GM12878 (cell line): ENCODE measurements around the gene UTP4. TPM values are rescaled to one million over a fixed set of nuclear protein-coding genes. Genes with fewer than 3 reads are reported as not detected.

Experiments
- ATAC-seq: fragments of 200-7000 bp; cut with Tn5 transposase; 3 replicates; pipeline ENCODE4 v1.9.1; 2020; ENCODE audit warnings: mild to moderate bottlenecking, moderate library complexity
- BruUV-seq: library from RNA; stranded (reverse); fragments of 400-500 nt; replicated peaks from 2 replicates; lab custom pipeline; 2021; lab: Mats Ljungman, UMichigan
- CTCF ChIA-PET: fragments of 300-600 bp; sonication (Branson Sonifier 250); formaldehyde crosslinking; extraction: SDS; loops from one replicate; lab custom pipeline; 2021; ENCODE audit warnings: inconsistent platforms; lab: Yijun Ruan, JAX
- POLR2A ChIA-PET: fragments of 350-600 bp; formaldehyde crosslinking; extraction: SDS; loops from one replicate; lab custom pipeline; 2021; ENCODE audit warnings: inconsistent platforms; lab: Charles Lee
- RAD21 ChIA-PET: fragments of 300-600 bp; sonication (Branson Sonifier 250); formaldehyde crosslinking; loops from one replicate; lab custom pipeline; 2023; ENCODE audit warnings: antibody characterized with exemption; ENCODE audit not compliant: unreplicated experiment; lab: Charles Lee
- SMC1A ChIA-PET: fragments of 300-600 bp; sonication (Branson Sonifier 250); formaldehyde crosslinking; loops from one replicate; lab custom pipeline; 2023; ENCODE audit not compliant: unreplicated experiment, uncharacterized antibody; lab: Charles Lee
- DNase-seq: peaks from one replicate; pipeline ENCODE4 v3.0.0-alpha.2; 2011; ENCODE audit warnings: low read depth, low spot score
- FAIRE-seq: peaks from 3 replicates; lab custom pipeline; 2011; peaks lifted over from hg19 to GRCh38; lab: Jason Lieb, UNC
- H2AFZ ChIP-seq: 2 replicates; pipeline ENCODE4 v1.6.0; 2011; ENCODE audit warnings: low read depth, low read length, control low read depth; ENCODE audit not compliant: control insufficient read depth
- H3K27ac ChIP-seq: 2 replicates; pipeline ENCODE4 v1.5.1; 2011; ENCODE audit warnings: control low read depth; ENCODE audit not compliant: control insufficient read depth, insufficient read depth
- H3K27me3 ChIP-seq, 2 experiments: replicated peaks in 1 of 2; 2 replicates each; pipeline versions ENCODE4 v1.6.0 to v1.6.1; 2011; ENCODE audit warnings: low read length in 1 of 2; ENCODE audit not compliant: control insufficient read depth in 2 of 2, insufficient read depth in 2 of 2
- H3K36me3 ChIP-seq, 2 experiments: 2 replicates each; pipeline ENCODE4 v1.5.1; 2011; ENCODE audit warnings: low read length in 1 of 2; ENCODE audit not compliant: control insufficient read depth in 2 of 2, insufficient read depth in 2 of 2
- H3K4me1 ChIP-seq: 2 replicates; pipeline ENCODE4 v1.6.1; 2011; ENCODE audit warnings: mild to moderate bottlenecking, low read length, moderate library complexity, mixed read lengths; ENCODE audit not compliant: control insufficient read depth, insufficient read depth
- H3K4me2 ChIP-seq: 2 replicates; pipeline ENCODE4 v1.6.0; 2011; ENCODE audit warnings: control low read depth; ENCODE audit not compliant: control insufficient read depth, insufficient read depth
- H3K4me3 ChIP-seq: fragments of 200-600 bp; sonication (generic); 2 replicates; pipeline ENCODE4 v1.5.1; 2016
- H3K79me2 ChIP-seq: 2 replicates; pipeline ENCODE4 v1.6.0; 2011; ENCODE audit warnings: low read length; ENCODE audit not compliant: control insufficient read depth, insufficient read depth
- H3K9ac ChIP-seq: 2 replicates; pipeline ENCODE4 v1.8.0; 2011; ENCODE audit warnings: low read length, control low read depth, mixed read lengths; ENCODE audit not compliant: control insufficient read depth, insufficient read depth
- H3K9me3 ChIP-seq: replicated peaks from 3 replicates; pipeline ENCODE4 v1.5.1; 2011; ENCODE audit warnings: mild to moderate bottlenecking, low read length; ENCODE audit not compliant: control insufficient read depth, insufficient read depth
- H4K20me1 ChIP-seq: 2 replicates; pipeline ENCODE4 v1.6.0; 2011; ENCODE audit not compliant: control insufficient read depth, insufficient read depth
- BCL11A ChIP-seq: IDR thresholded peaks from 2 replicates; pipeline ENCODE4 v1.6.1; 2011; ENCODE audit warnings: low read depth, low read length
- BRCA1 ChIP-seq: IDR thresholded peaks from 2 replicates; pipeline ENCODE4 v1.6.1; 2011; ENCODE audit warnings: low read depth, low read length, improper control_type of control experiment
- CREM ChIP-seq: IDR thresholded peaks from 2 replicates; pipeline ENCODE4 v1.6.1; 2014; ENCODE audit warnings: antibody characterized with exemption, low read depth
- FOXK2 ChIP-seq: fragments of 450-650 bp; IDR thresholded peaks from 2 replicates; pipeline ENCODE4 v1.6.1; 2017; ENCODE audit warnings: mild to moderate bottlenecking, moderate library complexity
- MXI1 ChIP-seq: fragments of 150-350 bp; IDR thresholded peaks from 2 replicates; pipeline ENCODE4 v1.6.1; 2011; ENCODE audit warnings: low read depth, mild to moderate bottlenecking, inconsistent platforms, low read length, improper control_type of control experiment
- RB1 ChIP-seq: fragments of 450-650 bp; formaldehyde crosslinking; IDR thresholded peaks from 2 replicates; pipeline ENCODE4 v1.6.1; 2017; ENCODE audit warnings: mild to moderate bottlenecking, borderline replicate concordance
- SIX5 ChIP-seq: IDR thresholded peaks from 2 replicates; pipeline ENCODE4 v1.6.1; 2011; ENCODE audit warnings: mild to moderate bottlenecking, low read depth, low read length, moderate library complexity; ENCODE audit not compliant: severe bottlenecking
- SMARCA5 ChIP-seq: fragments of 450-650 bp; IDR thresholded peaks from 2 replicates; pipeline ENCODE4 v1.6.1; 2017; ENCODE audit warnings: mild to moderate bottlenecking
- SP1 ChIP-seq: IDR thresholded peaks from one replicate; pipeline ENCODE4 v1.6.1; 2011; ENCODE audit warnings: low read depth, low read length
- TCF7 ChIP-seq: IDR thresholded peaks from 2 replicates; pipeline ENCODE4 v1.6.1; 2014; ENCODE audit warnings: antibody characterized with exemption, borderline replicate concordance
- WGBS: methylation state at CpG from one replicate; pipeline ENCODE4 v1.1.6; 2016; ENCODE audit warnings: low lambda C conversion rate; ENCODE audit not compliant: insufficient replicate concordance, insufficient coverage; ENCODE audit errors: missing lambda C conversion rate; 5-methylcytosine and 5-hydroxymethylcytosine counted together
- in situ Hi-C: fragments of 300-500 bp; cut with MboI; formaldehyde crosslinking; loops from 9 replicates; pipeline ENCODE4 v1.14.3; 2018; ENCODE audit warnings: mixed read lengths
- intact Hi-C: fragments of 100-400 bp; cut with micrococcal nuclease; formaldehyde crosslinking; loops from one replicate; pipeline ENCODE4 v1.14.2; 2022; ENCODE audit not compliant: unreplicated experiment
- polyA plus RNA-seq, 11 experiments: library from polyadenylated mRNA; depleted of rRNA in 4 of 11; unstranded in 6 of 11; stranded (reverse) in 5 of 11; fragments of >200 nt; fragmentation: Nextera tagmentation in 4 of 11; fragmentation: Illumina TruSeq in 1 of 11; extraction: Ambion mirVana in 4 of 11; extraction: Trizol in 1 of 11; gene quantifications; 1 replicate in 1 of 11; 2 replicates in 10 of 11; pipeline versions ENCODE4 v1.2.1 to v1.2.3, GENCODE V29; 2011 to 2016; ENCODE audit warnings: inconsistent platforms in 2 of 11, missing spikeins in 2 of 11, low read depth in 1 of 11
- total RNA-seq, 4 experiments: library from RNA; depleted of rRNA in 3 of 4; stranded (reverse); fragments of >200 nt in 3 of 4; fragmentation: Illumina TruSeq in 1 of 4; extraction: Trizol in 1 of 4; gene quantifications; 2 replicates each; pipeline versions ENCODE4 v1.2.1 to v1.2.3, GENCODE V29; 2013 to 2021
- TF ChIP-seq, protein P1 (sequence below): IDR thresholded peaks from 2 replicates; pipeline ENCODE4 v1.6.1; 2011; ENCODE audit warnings: borderline replicate concordance, low read depth, mild to moderate bottlenecking, moderate library complexity, low read length; ENCODE audit not compliant: insufficient read depth, poor library complexity, severe bottlenecking
- TF ChIP-seq, protein P2 (sequence below): fragments of 150-350 bp; IDR thresholded peaks from 2 replicates; pipeline ENCODE4 v1.6.1; 2016; ENCODE audit warnings: low read depth, low read length

Gene UTP4
- total and polyA plus RNA-seq, 10 of the 15 experiments (the other 5 are each of a cell fraction or from before 2014, with no cell fraction given): 32.5 to 131 (median 84.0) TPM

DNA sequence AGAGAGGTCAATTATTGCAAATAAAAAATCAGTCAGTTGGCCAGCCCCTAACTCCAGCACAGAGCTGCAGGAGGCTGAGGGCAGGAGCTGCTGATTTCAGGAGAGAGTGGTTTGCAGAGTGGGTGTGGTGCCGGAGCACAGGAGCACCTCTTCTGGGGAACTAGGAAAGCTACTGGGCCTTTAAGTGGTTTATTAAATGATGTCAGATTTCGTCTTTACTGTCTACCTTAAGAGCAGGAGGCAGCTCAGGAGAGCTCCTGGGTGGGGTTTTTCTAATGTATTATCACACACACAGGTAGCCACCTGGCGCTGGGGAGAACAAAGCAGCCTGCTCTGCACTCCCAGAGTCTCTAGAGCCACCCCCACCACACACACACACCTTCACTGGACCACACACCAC, 38.5 kb upstream of the UTP4 start:
- intact Hi-C loops (no loop called here), in situ Hi-C loops (no loop called here)
- FAIRE-seq (no peak), ATAC-seq (peak; percentile 46), DNase-seq (no peak)
- Histone ChIP-seq H3K4me2 (no peak overlapping the region), H3K36me3 (no peaks in the 10 kb centered on the region), H3K27me3 (no peaks in the 10 kb centered on the region), H3K9me3 (no peaks in the 10 kb centered on the region), H4K20me1 (no peaks in the 10 kb centered on the region), H3K9ac (no peak overlapping the region), H3K4me3 (no peak overlapping the region), H3K27ac (no peak overlapping the region), H3K79me2 (no peaks in the 10 kb centered on the region), H2AFZ (no peak overlapping the region), H3K4me1 (peaks cover 5% of the 10 kb centered on the region)
- ChIA-PET RAD21 (no interaction called here), POLR2A (interaction anchor here (0.6 kb wide), 1 partner anchor 106 kb away, joined by 3 read pairs; no protein-coding TSS in a partner anchor), CTCF (interaction anchor here (0.8 to 2.0 kb wide), 4 partner anchors 9 to 191 kb away, joined by 3 to 9 read pairs (median 4); no protein-coding TSS in a partner anchor), SMC1A (interaction anchor here (0.6 to 1.4 kb wide), 3 partner anchors 42 to 481 kb away, joined by 3 to 4 read pairs (median 3); no protein-coding TSS in a partner anchor)
- 54% methylated on average over 3 of the region's 3 CpGs for WGBS
- no TSS peak for BruUV-seq
- TF ChIP-seq SP1 (no peak), MXI1 (no peak), SIX5 (no peak), BRCA1 (no peak), TCF7 (no peak), FOXK2 (no peak), CREM (no peak), SMARCA5 (no peak), BCL11A (no peak), RB1 (no peak)
- TF ChIP-seq, protein P1, sequence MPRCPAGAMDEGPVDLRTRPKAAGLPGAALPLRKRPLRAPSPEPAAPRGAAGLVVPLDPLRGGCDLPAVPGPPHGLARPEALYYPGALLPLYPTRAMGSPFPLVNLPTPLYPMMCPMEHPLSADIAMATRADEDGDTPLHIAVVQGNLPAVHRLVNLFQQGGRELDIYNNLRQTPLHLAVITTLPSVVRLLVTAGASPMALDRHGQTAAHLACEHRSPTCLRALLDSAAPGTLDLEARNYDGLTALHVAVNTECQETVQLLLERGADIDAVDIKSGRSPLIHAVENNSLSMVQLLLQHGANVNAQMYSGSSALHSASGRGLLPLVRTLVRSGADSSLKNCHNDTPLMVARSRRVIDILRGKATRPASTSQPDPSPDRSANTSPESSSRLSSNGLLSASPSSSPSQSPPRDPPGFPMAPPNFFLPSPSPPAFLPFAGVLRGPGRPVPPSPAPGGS: no peak
- TF ChIP-seq, protein P2, sequence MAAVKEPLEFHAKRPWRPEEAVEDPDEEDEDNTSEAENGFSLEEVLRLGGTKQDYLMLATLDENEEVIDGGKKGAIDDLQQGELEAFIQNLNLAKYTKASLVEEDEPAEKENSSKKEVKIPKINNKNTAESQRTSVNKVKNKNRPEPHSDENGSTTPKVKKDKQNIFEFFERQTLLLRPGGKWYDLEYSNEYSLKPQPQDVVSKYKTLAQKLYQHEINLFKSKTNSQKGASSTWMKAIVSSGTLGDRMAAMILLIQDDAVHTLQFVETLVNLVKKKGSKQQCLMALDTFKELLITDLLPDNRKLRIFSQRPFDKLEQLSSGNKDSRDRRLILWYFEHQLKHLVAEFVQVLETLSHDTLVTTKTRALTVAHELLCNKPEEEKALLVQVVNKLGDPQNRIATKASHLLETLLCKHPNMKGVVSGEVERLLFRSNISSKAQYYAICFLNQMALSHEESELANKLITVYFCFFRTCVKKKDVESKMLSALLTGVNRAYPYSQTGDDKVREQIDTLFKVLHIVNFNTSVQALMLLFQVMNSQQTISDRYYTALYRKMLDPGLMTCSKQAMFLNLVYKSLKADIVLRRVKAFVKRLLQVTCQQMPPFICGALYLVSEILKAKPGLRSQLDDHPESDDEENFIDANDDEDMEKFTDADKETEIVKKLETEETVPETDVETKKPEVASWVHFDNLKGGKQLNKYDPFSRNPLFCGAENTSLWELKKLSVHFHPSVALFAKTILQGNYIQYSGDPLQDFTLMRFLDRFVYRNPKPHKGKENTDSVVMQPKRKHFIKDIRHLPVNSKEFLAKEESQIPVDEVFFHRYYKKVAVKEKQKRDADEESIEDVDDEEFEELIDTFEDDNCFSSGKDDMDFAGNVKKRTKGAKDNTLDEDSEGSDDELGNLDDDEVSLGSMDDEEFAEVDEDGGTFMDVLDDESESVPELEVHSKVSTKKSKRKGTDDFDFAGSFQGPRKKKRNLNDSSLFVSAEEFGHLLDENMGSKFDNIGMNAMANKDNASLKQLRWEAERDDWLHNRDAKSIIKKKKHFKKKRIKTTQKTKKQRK: no peak
